ENCODE measurements around the gene TPCN1. TPM values are rescaled to one million over a fixed set of nuclear protein-coding genes. Genes with fewer than 3 reads are reported as not detected.

The TPCN1 gene
- total RNA-seq, 1 experiment from 2014 or later = 42.7 TPM

DNA sequence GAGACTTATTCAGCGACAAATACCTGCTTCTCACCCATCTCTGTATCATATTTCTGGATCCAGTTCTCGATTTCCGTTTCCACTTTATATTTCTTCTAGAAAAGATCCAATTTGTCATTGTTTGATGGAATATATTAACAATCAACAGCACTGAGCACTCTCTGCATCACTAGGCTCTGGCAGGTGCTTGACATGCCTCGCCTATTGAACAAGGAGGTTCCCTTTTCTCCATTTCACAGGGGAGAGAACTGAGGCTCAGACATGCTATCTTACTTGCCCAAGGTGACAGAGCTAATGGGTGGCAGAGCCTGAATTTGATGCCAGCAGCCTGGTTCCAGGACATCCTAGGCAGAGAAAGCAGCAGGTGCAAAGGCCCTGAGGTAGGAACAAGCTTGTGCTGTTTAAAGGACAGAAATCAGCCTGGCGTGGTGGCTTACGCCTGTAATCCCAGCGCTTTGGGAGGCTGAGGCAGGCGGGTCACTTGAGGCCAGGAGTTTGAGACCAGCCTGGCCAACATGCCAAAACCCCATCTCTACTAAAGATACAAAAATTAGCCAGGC is 23.7 kb upstream of the TPCN1 start:
- intact Hi-C loops (cut with micrococcal nuclease; ENCODE audit: unreplicated experiment) = loop anchor here (1.0 to 5.0 kb wide), 5 partner anchors 45 to 715 kb away; partner anchors contain the start of gene SDSL

DNA sequence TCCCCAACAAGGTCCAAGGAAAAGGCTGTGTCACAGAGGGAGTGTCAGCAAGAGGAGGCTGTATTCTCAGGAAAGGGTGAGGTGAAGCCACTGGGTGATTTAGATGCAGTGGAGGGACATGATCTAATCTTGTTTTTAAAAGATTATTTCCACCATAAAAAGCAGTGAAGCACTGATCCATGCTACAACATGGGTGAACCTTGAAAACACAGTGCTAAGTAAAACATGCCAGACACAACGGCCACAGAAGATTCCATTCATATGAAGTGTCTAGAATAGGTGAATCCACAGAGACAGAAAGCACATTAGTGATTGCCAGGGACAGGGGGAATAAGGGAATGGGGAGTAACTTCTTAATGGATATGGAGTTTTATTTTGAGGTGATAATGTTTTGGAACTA is 23.0 kb upstream of the TPCN1 start:
- Histone ChIP-seq H3K27ac (no peak overlapping the region), H3K36me3 (ENCODE audit: low read depth) (no peaks in the 10 kb centered on the region), H3K9me2 (ENCODE audit: insufficient read depth) (no peaks in the 10 kb centered on the region), H4K20me1 (ENCODE audit: insufficient read depth) (no peaks in the 10 kb centered on the region), H3K4me2 (no peak overlapping the region), H3K27me3 (ENCODE audit: insufficient read depth, low read depth) (no peaks in the 10 kb centered on the region), H2AFZ (no peak overlapping the region), H3K4me1 (replicated peaks; ENCODE audit: insufficient read depth) (peaks cover 19% of the 10 kb centered on the region), H3K79me2 (ENCODE audit: low read depth) (no peaks in the 10 kb centered on the region), H3K9me3 (ENCODE audit: insufficient read depth, low read depth) (no peaks in the 10 kb centered on the region), H3F3A (ENCODE audit: insufficient read depth, low read depth) (peaks cover 26% of the 10 kb centered on the region), H3K4me3 (no peak overlapping the region)
- DNase-seq = no peak
- CTCF ChIA-PET = interaction anchor here (0.6 kb wide), 1 partner anchor 14 kb away, joined by 4 read pairs; no protein-coding TSS in a partner anchor
- TF ChIP-seq EZH2 (IDR thresholded peaks at IDR 0.05; ENCODE audit: low read depth) = no peak
- TF ChIP-seq, protein P1, sequence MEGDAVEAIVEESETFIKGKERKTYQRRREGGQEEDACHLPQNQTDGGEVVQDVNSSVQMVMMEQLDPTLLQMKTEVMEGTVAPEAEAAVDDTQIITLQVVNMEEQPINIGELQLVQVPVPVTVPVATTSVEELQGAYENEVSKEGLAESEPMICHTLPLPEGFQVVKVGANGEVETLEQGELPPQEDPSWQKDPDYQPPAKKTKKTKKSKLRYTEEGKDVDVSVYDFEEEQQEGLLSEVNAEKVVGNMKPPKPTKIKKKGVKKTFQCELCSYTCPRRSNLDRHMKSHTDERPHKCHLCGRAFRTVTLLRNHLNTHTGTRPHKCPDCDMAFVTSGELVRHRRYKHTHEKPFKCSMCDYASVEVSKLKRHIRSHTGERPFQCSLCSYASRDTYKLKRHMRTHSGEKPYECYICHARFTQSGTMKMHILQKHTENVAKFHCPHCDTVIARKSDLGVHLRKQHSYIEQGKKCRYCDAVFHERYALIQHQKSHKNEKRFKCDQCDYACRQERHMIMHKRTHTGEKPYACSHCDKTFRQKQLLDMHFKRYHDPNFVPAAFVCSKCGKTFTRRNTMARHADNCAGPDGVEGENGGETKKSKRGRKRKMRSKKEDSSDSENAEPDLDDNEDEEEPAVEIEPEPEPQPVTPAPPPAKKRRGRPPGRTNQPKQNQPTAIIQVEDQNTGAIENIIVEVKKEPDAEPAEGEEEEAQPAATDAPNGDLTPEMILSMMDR (conservative IDR thresholded peaks at IDR 0.05) = no peak
- intact Hi-C loops (cut with micrococcal nuclease; ENCODE audit: unreplicated experiment) = loop anchor here (5.0 kb wide), 2 partner anchors 44 to 114 kb away; no protein-coding TSS in a partner anchor
- BruUV-seq (replicated peaks) = no TSS peak
- POLR2A ChIA-PET (ENCODE audit: unreplicated experiment) = no interaction called here

More for the DNA sequence above, 23.7 kb upstream of the TPCN1 start:
- Histone ChIP-seq H3K4me3 (no peak overlapping the region), H3K9me3 (ENCODE audit: insufficient read depth, low read depth) (no peaks in the 10 kb centered on the region), H4K20me1 (ENCODE audit: insufficient read depth) (no peaks in the 10 kb centered on the region), H3K4me2 (no peak overlapping the region), H3F3A (ENCODE audit: insufficient read depth, low read depth) (peaks cover 33% of the 10 kb centered on the region), H3K27me3 (ENCODE audit: insufficient read depth, low read depth) (no peaks in the 10 kb centered on the region), H2AFZ (no peak overlapping the region), H3K9me2 (ENCODE audit: insufficient read depth) (no peaks in the 10 kb centered on the region), H3K79me2 (ENCODE audit: low read depth) (no peaks in the 10 kb centered on the region), H3K36me3 (ENCODE audit: low read depth) (no peaks in the 10 kb centered on the region), H3K27ac (no peak overlapping the region), H3K4me1 (replicated peaks; ENCODE audit: insufficient read depth) (peaks cover 26% of the 10 kb centered on the region)
- DNase-seq = no peak
- TSS peak; percentile 13 for BruUV-seq (replicated peaks)
- TF ChIP-seq EZH2 (IDR thresholded peaks at IDR 0.05; ENCODE audit: low read depth) = no peak
- TF ChIP-seq, protein P1 (conservative IDR thresholded peaks at IDR 0.05) = no peak
- ChIA-PET POLR2A (ENCODE audit: unreplicated experiment) (no interaction called here), CTCF (interaction anchor here (0.6 to 0.7 kb wide), 13 partner anchors 10 to 224 kb away, joined by 3 to 8 read pairs (median 5); partner anchors contain the start of genes SDSL and SLC8B1)

DNA sequence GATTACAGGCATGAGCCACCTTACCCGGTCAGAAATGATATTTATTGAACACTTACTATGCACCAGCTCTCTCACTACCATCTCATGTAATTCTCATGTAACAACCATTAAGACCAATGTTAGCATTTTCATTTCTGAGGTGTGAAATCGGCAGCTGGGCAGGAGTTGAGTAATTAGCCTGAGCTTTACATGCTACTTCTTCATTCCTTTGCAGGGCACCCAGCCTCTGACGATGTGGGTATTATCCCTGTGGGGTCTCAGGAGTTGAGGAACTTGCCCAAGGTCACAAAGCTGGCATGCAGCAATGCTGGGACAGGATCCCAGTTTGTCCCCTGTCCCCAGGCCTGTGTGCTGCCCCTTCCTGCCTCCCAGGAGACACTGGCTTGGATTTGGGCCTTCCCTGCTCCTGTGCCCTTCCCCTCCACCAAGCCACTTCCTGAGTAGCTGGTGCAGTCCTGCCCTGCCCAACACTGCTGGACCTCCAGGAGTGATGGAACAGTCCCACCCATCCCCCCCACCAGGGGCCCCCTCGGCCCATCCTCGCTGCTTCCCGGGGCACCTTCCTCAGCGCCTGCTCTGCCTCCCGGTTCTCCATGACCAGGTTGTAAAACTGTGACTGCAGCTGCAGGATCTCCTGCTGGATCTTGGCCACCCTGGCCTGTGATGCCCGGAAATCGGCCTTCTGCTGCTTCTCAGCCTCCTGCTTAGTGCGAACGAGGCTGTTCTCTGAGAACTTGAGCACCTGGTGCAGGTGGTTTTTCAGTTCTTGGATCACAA is 21.1 kb upstream of the TPCN1 start:
- Histone ChIP-seq H3K36me3 (ENCODE audit: low read depth) (no peaks in the 10 kb centered on the region), H3K4me1 (replicated peaks; ENCODE audit: insufficient read depth) (peaks cover 12% of the 10 kb centered on the region), H3K27me3 (ENCODE audit: insufficient read depth, low read depth) (no peaks in the 10 kb centered on the region), H4K20me1 (ENCODE audit: insufficient read depth) (no peaks in the 10 kb centered on the region), H3K4me3 (no peak overlapping the region), H3K79me2 (ENCODE audit: low read depth) (no peaks in the 10 kb centered on the region), H2AFZ (no peak overlapping the region), H3K27ac (no peak overlapping the region), H3K9me3 (ENCODE audit: insufficient read depth, low read depth) (no peaks in the 10 kb centered on the region), H3K9me2 (ENCODE audit: insufficient read depth) (no peaks in the 10 kb centered on the region), H3F3A (ENCODE audit: insufficient read depth, low read depth) (peaks cover 18% of the 10 kb centered on the region; the same call in 1 of the 2 replicates), H3K4me2 (no peak overlapping the region)
- ChIA-PET CTCF (no interaction called here), POLR2A (ENCODE audit: unreplicated experiment) (interaction anchor here (0.5 kb wide), 1 partner anchor 15 kb away, joined by 4 read pairs; the partner anchor contains the start of genes DDX54 and RITA1)
- no peak for DNase-seq
- BruUV-seq (replicated peaks) = no TSS peak
- intact Hi-C loops (cut with micrococcal nuclease; ENCODE audit: unreplicated experiment) = no loop called here
- TF ChIP-seq EZH2 (IDR thresholded peaks at IDR 0.05; ENCODE audit: low read depth) = no peak
- TF ChIP-seq, protein P1 (conservative IDR thresholded peaks at IDR 0.05) = no peak

Data from PC-9 (cell line).